HG03103 (cell line): Measurements from ENCODE around the gene C1orf167.

ENCODE experiments used
- ATAC-seq: cut with Tn5 transposase; IDR thresholded peaks from one replicate; pipeline ENCODE4 v1.9.1; 2021; ENCODE audit warnings: low read depth; ENCODE audit not compliant: unreplicated experiment

The C1orf167 gene

DNA sequence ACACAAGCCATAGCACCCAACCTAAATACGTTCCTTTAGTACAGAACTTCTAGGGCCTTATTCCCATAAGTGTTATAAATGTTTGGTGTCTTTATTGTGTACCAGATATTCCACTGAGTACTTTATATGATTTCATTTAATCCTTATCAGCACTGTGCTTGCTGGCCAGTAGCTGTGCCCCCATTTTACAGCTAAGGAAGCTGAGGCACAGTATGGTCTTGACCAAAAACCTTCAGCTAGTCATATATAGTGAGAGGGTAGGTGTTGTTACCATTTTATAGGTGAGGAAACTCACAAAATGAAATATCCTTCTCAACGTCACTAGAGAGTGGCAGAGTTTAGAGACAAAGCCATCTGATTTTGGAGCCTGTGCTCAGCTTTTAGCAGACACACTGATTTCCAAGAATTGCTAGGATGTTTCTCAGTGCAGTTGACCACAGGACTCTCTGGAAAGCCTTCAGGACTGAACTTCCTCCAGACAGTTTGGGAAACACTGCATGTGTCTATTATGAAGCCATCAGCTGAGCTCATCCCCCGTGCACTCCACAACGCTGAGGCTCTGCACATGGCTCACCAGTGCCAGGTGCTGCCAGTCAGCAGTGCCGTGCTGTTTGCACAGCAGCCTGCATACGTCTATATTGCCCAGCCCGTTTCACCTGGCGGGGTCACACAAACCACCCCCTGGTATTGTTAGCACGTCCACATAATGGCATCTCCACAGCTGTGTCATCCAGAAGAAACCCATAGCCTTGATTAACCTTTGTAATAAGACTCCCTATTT is 70.1 kb downstream of the C1orf167 start:
- ATAC-seq, result no peak

GRCh38 chr1:11833497-11833896 is 71.5 kb downstream of the C1orf167 start:
- ATAC-seq, result no peak

DNA sequence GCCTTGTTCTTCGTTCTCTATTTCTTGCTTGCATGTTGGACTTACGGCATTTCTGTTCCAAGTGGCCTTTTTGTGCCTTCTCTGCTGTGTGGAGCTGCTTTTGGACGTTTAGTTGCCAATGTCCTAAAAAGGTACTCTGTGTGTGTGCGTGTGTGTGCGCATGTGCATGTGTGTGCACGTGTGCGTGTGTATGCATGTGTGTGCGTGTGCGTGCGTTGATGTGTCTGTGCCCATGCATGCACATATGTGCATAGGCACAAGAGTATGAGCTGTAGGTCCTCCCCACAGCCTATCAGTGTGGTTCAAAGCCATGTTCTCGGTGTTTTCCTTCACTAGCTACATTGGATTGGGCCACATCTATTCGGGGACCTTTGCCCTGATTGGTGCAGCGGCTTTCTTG is 71.9 kb downstream of the C1orf167 start:
- no peak for ATAC-seq

- no peak for ATAC-seq
Measured at GRCh38 chr1:11835441-11836225, 73.6 kb downstream of the C1orf167 start.

GRCh38 chr1:11836955-11837766 is 75.2 kb downstream of the C1orf167 start:
- ATAC-seq, result no peak

DNA sequence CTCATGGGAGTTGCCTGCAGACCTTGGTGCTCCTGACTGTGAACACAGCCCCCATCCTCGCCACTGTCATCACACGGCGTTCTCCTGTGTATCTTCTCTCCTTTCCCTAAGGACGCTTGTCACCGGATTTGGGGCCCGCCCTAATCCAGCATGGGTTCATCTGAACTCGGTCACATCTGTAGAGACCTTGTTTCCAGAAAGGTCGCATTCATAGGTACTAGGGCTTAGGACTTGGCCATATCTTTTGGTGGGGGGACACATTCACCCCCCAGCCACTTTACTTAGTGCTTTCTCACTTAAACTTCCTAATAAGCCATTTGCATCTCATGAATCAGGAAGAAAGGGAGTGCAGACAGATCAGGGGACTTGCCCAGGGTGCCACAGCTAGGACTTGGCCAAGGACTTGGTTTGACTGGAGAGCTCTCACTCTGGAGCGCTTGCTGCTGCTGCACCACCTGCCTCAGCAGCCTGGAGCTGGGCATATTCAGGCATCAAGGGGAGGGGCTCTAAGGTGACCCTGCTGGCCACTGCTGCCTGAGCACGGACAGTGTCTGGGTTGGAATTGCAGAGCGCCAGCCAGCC is 75.9 kb downstream of the C1orf167 start:
- ATAC-seq, result no peak

DNA sequence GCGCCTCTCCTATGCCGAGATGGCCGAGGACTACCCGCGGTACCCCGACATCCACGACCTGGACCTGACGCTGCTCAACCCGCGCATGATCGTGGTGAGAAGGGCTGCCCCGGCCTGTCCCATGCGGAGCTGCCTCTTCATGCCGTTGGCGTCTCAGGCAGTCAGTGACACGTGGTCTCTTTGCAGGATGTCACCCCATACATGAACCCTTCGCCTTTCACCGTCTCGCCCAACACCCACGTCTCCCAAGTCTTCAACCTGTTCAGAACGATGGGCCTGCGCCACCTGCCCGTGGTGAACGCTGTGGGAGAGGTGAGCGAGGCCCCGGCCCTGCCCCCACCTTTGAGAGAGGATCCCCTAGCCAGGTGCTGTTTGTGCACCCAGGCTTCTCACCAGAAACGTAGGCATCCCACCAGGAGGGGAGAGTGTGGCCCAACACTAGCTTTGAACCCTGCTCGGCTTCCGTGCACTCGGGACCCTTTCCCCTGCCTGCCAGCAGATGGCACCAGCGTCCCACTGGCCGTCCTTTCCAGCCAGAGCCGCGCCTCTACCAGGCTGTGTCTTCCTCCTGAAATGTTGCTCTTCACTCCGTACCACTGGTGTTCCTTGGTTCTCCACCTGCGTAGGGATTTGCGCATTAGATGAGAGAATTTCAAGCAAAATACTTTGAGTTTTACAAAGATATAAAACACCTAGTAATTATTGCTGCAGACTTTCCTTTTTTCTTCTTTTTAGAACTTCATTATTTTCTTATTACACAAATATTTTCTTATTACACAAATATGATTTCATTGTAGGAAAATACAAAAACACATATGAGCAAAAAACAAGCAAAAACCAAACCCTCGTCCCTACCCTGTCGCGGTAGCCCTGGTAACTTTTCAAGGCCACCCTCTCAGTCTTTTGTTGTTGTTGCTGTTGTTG is 76.6 kb downstream of the C1orf167 start:
- no peak for ATAC-seq
